GM21825 (cell line): ENCODE results near the gene SLC9A3.

Source experiments
- ATAC-seq: cut with Tn5 transposase; IDR thresholded peaks from one replicate; pipeline ENCODE4 v1.9.1; 2021; ENCODE audit warnings: mild to moderate bottlenecking, moderate library complexity; ENCODE audit not compliant: unreplicated experiment

Gene SLC9A3

DNA sequence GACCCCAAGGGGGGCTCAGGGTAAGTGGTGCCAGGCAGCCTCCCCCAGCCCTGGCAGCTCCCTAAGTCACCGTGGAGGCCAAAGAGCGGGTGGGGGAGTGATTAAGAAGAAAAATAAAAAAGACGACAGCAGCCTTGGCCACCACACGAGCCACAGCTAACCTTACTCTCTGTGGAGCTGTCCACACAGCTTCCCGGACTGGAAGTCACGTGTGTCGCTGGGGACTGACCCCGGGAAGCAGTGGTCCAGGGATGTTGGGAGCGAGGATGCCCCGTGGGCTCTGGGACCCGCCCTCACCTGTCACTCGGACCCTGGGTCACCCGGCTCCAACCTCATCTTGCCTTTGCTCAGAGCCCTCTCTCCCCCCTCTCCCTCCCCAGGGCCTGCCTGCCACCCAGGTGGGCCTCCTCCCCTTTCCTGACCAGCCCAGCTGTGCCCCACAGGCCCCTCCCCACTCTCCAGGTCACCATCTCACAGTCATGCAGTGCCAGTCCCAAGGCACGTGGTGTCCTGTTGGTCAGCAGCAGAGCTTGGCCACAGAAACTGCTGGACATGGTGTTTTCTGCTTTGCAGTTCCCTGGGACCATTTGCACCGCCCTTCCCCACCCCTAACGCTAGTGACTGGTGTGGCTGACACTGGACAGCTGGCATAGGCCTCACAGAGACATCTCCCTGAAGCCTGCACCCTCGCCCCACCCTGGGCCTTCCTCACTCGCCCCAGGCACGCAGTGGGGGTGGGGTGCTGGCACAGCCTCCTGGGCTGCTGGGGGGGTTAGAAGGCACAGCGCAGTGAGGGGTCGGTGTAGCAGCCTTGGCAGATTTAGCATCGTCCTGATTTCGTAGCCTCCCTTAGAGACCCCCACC, 91.1 kb downstream of the SLC9A3 start:
- ATAC-seq = no peak

DNA sequence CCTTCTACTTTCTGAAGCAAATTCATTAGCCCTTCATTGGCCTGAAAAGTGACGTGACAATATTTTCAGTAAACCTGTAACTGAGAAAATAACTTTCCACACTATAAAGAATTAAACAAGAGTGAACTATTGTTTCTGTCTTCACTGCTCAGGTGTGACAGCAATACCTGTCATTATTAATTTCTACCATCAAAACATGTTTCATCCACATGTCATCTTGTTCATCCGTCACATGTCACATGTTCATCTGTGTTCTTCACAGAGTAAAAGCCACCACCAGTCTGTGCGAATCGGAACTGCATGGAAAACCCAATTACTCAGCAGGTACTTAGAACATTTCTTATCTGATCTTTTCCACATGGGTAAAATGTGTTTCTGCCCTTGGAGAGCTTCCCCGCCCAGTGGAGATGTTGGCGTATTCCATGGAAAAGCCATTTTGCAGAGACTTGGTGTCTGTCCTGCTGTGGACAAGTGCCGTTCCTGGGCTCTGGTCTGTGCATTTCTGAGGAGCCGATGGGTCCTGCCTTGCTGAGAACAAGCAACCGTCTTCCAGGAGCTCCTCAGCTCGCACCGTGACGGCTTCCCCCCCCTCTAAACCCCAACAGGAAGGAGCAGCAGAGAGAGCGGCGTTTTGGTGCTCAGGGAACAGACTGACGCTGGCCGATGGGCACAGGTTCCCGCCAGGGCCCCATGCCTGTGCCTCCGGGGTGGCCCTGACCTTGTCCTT, 91.9 kb downstream of the SLC9A3 start:
- ATAC-seq = no peak

- ATAC-seq = no peak
Observed at GRCh38 chr5:431711-432050, 92.6 kb downstream of the SLC9A3 start.

GRCh38 chr5:431001-431710, 93.1 kb downstream of the SLC9A3 start:
- ATAC-seq = peak; percentile 66

DNA sequence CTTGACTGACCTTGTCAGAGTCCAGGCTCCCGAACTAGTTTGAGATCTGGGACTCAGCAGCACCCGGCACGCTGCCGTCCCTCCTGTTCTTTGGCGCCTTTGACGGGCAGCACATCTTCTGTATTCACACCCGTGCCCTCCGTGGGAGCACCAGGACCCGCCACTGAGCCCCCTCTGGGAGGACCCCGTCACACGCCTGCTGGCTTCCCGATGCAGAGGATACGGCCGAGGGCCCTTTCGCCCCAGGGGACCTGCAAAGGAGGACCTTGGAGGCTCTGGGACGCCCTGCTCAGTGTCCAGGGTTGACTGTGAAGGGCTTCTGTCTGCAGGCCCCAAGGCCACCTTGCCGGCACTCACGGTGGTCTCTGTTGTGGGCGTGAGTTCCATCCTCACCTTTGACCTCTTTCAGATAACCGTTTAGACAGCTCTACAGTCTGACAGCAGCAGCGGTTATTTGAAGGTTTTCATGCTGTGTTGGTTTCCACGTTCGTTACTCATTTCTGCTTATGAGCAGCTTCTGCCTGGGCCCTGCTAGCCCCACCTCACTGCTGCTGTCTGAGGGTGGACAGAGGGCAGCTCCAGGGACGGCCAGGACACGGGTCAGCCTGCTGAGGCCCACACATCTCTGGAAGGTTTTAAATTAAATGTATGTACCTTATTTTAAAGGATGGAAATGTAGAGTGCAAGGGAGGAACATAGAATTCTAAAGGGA, 93.9 kb downstream of the SLC9A3 start:
- ATAC-seq = no peak

DNA sequence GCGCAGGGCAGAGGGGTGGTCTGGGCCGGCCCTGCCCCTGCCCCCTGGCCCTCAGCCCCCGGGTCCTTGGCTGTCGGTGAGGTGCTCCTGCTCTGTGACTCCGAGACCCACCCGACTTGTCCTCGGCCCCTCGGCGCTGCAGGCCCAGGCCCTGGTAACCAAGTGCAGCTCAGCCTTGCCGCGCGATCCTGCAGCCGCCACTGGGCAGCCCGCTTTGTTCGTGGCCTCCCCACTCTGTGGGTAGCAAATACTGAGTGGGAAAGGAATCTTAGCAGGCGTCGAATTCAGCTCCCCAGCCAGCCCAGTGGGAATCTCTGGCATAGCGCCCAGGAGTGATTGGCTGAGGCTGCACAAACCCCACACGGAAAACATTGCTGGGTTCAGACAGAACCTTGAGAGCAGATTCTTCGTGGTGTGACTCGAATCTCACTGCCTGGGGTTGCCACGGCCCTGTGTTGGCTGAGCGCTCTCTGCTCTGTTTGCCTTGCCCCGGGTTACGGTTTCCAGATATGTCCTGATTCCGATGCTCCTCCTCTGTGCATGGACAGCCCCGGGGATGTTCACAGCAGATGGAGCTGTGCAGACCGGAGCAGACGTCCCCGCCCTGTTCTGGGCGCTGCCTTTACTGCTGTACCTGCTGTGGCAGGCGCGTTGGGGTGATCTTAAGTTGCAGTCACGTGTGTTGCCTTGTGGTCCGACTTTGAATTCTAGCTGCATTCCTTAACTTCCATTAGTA, 94.6 kb downstream of the SLC9A3 start:
- no peak for ATAC-seq

DNA sequence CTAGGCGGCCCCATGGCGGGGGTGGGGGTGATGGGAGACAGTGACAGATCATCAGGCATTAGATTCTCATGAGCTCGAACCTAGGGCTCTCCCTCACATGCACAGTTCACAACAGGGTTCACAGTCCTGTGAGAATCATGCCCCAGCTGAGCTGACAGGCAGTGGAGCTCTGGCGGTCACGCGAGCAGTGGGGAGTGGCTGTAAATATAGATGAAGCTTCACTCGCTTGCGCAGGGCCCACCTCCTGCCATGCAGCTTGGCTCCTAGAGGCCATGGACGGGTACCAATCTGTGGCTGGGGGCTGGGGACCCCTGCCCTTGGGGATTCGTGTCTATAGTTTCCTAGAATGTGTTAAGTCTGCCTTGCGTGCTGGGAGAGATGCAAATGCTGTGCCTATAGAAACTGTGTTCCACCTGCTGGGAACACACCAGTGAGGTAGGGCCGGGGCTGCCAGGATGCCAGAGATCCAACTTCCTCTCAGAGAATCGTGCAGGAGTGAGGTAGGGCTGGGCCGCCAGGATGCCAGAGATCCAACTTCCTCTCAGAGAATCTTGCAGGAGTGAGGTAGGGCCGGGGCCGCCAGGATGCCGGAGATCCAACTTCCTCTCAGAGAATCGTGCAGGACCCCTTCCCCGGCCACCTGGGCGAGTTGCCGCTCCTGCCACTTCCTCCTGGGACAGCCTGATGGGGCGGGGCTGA, 95.3 kb downstream of the SLC9A3 start:
- no peak for ATAC-seq

GRCh38 chr5:428219-428618, 96.0 kb downstream of the SLC9A3 start:
- ATAC-seq = no peak

DNA sequence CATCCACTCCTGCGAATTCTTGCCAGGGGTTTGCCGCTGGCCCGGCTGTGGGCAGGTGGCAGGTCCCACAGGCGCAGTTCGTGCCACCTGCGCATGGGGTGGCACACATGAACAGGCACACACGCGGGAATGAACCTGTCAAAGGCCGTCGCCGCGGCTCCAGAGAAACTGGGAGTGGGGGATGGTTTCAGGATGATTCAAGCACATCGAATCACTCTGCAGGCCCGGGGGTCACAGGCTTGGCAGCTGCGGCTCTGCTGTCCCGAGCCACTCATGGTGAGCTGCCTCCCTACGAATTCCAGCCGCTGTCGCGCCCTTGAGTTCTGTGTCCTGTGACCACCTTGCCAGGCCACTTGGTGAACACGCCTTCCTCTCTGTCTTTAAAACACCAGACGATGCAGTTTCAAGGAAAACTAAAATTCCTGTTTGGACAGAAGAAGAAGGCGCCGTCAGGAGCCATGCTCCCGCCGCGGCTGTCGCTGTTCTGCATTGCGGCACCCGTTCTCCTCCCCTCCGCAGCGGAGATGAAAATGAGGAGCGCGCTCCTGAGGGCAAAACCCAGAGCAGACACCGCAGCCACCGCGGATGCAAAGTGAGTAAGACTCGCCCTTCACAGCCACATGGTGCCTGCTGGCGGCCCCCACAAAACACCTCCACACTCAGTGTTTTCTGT, 96.7 kb downstream of the SLC9A3 start:
- no peak for ATAC-seq

DNA sequence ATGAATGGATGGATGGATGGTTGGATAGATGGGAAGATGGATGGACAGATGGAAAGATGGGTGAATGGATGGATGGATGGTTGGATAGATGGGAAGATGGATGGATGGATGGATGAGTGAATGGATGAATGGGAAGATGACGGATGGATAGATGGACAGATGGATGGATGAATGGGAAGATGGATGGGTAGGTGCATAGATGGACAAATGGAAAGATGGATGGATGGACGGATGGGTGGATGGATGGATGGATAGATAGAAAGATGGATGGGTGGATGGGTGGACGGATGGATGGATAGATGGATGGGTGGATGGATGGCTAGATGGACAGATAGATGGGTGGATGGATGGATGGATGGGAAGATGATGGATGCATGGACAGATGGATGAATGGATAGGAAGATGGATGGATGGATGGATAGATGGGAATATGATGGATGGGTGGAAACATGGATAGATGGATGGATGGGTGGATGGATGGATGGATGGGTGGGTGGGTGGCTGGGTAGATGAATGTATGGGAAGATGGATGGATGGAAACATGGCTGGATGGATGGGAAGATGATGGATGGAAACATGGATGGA, 97.8 kb downstream of the SLC9A3 start:
- ATAC-seq = no peak

- ATAC-seq = no peak
Observed at GRCh38 chr5:425714-426113, 98.5 kb downstream of the SLC9A3 start.

GRCh38 chr5:424301-425110, 99.7 kb downstream of the SLC9A3 start:
- ATAC-seq = peak; percentile 84

GRCh38 chr5:423626-424261, 100.5 kb downstream of the SLC9A3 start:
- no peak for ATAC-seq

GRCh38 chr5:423233-423565, 101.0 kb downstream of the SLC9A3 start:
- no peak for ATAC-seq

DNA sequence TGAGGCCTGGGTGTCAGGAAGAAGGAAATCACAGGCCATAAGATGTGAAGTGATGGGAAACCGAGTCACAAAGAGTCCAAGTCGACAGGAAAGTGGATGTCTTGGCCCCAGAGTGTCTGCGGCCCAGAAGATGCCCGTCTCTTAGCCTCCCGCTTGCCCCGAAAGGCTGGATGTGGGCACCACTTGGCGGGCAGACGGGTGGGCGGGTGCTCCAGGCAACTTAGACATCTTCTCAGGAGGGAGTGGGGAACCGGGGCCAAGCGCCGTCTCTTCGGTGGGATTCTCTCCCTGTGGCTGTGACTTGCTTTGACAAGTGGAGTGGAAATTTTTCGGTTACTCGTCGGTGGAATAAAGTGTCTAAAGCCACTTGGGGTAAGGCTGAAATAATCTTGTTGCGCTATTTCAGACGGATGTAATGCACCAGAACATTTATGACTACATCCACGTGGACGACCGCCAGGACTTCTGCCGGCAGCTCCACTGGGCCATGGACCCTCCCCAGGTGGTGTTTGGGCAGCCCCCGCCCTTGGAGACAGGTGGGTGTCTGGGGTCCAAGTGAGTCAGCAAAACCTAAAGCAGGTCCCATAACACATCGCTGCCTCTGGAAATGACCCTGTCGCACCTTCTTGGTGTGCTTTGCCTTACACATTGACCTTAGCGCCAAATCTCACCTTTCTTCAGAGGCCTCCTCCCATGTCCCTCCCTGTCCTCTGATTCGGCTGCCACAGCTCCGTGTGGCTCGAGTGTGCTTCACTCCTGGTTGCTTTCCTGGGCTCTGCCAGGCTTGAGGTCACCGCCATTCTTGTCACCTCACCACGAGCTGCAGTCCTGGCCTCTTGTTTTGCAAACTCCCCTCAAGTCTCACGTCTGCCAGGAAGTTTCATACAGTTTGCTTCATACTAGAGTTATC, 101.7 kb downstream of the SLC9A3 start:
- ATAC-seq = no peak

- no peak for ATAC-seq
Observed at GRCh38 chr5:421901-422300, 102.3 kb downstream of the SLC9A3 start.
